ENCODE data around the gene KLHL29.

DNA sequence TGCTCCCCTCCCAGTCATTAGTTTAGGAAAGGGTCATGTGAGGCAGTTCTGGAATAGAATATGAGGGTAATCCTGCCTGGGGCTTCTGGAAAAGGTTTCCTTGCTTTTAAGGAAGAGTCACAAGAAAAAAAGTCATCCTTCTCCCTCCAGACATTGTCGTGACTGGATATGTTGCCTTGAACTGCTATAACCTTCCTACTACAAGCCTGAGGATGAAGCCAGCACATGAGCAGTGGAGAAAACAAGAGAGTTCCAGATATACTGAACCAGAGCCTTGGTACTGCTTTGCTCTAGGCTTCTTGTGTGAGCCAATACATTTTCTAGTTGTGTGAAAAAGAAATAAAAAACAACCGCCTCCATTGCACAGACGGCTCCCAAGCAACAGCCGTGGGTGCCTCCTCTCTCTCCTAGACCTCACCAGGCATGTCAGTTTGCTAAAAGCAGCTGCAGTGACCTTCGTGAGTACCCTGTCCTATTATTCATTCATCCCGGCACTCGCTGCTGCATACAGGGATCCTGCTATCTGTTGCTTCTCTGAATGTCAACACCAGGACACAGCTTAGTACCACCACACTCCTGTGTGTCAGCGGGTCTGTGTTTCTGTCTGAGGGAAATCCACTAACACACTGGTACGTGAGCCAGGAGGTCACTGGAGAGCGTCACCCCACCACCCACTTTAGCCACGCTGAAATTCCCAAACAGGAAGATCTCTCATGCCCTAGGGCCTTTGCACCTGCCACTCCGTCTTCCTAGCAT, 186.7 kb downstream of the KLHL29 start:
- TF ChIP-seq POLR2A (IDR thresholded peaks at IDR 0.05; ENCODE audit: low read depth, low read length), result no peak
- no peak for TF ChIP-seq TAF1 (IDR thresholded peaks at IDR 0.05; ENCODE audit: low read depth, low read length)
- no peak for TF ChIP-seq POLR2AphosphoS5 (IDR thresholded peaks at IDR 0.05; ENCODE audit: low read depth, low read length)
